Hepatocyte (in vitro differentiated cells): ENCODE results near the gene ZNF804B.

ENCODE experiments used
- EZH2 ChIP-seq: fragments of 200-600 bp; sonication (generic); IDR thresholded peaks from 2 replicates; pipeline ENCODE4 v1.6.1; 2016; ENCODE audit warnings: antibody characterized with exemption, mild to moderate bottlenecking, borderline replicate concordance
- EZH2phosphoT487 ChIP-seq: fragments of 200-600 bp; sonication (generic); IDR thresholded peaks from one replicate; pipeline ENCODE4 v1.6.1; 2018; ENCODE audit warnings: antibody characterized with exemption, mild to moderate bottlenecking, low read depth, moderate library complexity; ENCODE audit not compliant: unreplicated experiment, severe bottlenecking
- TF ChIP-seq, protein P1 (sequence below): fragments of 200-600 bp; sonication (generic); IDR thresholded peaks from 2 replicates; pipeline ENCODE4 v1.5.1; 2016; ENCODE audit warnings: antibody characterized with exemption, mild to moderate bottlenecking; ENCODE audit not compliant: poor library complexity

DNA sequence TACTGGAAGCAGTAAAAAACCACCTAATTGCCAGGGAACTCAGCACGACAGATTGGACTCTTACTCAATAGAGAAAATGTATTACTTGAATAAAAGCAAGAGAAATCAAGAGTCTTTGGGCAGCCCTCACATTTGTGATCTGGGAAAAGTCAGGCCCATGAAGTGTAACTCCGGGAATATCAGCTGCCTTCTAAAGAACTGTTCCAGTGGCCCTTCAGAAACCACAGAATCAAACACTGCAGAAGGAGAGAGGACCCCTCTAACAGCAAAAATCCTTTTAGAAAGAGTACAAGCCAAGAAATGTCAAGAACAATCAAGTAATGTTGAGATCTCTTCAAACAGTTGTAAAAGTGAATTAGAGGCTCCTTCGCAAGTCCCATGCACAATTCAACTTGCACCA, 576.0 kb downstream of the ZNF804B start:
- TF ChIP-seq EZH2phosphoT487 (no peak), EZH2 (no peak)
- TF ChIP-seq, protein P1, sequence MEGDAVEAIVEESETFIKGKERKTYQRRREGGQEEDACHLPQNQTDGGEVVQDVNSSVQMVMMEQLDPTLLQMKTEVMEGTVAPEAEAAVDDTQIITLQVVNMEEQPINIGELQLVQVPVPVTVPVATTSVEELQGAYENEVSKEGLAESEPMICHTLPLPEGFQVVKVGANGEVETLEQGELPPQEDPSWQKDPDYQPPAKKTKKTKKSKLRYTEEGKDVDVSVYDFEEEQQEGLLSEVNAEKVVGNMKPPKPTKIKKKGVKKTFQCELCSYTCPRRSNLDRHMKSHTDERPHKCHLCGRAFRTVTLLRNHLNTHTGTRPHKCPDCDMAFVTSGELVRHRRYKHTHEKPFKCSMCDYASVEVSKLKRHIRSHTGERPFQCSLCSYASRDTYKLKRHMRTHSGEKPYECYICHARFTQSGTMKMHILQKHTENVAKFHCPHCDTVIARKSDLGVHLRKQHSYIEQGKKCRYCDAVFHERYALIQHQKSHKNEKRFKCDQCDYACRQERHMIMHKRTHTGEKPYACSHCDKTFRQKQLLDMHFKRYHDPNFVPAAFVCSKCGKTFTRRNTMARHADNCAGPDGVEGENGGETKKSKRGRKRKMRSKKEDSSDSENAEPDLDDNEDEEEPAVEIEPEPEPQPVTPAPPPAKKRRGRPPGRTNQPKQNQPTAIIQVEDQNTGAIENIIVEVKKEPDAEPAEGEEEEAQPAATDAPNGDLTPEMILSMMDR: no peak
